Measurements from ENCODE around the gene PAQR6.

GRCh38 chr1:156203331-156203730, 44.5 kb downstream of the PAQR6 start:
- TF ChIP-seq EZH2 (IDR thresholded peaks at IDR 0.05; ENCODE audit: low read length, unreplicated experiment) (no peak), CTCF (conservative IDR thresholded peaks at IDR 0.05; ENCODE audit: low read depth, low read length) (no peak), EZH2phosphoT487 (IDR thresholded peaks at IDR 0.05; ENCODE audit: borderline replicate concordance, low read length) (no peak)

Measured in PC-3 (cell line).